ENCODE data around the gene ADAP1. TPM values are rescaled to one million over a fixed set of nuclear protein-coding genes. Genes with fewer than 3 reads are reported as not detected.
"Not testable (repeated sequence)": the region's sequence is repeated elsewhere in the genome, so short reads cannot be mapped to it uniquely, and the experiment has no call there.

ADAP1 gene
- 8.3 TPM in 1 of 2 replicates, not detected in the other for total RNA-seq (2014; rRNA removed; shearing (Covaris generic); ENCODE audit: low replicate concordance)

DNA sequence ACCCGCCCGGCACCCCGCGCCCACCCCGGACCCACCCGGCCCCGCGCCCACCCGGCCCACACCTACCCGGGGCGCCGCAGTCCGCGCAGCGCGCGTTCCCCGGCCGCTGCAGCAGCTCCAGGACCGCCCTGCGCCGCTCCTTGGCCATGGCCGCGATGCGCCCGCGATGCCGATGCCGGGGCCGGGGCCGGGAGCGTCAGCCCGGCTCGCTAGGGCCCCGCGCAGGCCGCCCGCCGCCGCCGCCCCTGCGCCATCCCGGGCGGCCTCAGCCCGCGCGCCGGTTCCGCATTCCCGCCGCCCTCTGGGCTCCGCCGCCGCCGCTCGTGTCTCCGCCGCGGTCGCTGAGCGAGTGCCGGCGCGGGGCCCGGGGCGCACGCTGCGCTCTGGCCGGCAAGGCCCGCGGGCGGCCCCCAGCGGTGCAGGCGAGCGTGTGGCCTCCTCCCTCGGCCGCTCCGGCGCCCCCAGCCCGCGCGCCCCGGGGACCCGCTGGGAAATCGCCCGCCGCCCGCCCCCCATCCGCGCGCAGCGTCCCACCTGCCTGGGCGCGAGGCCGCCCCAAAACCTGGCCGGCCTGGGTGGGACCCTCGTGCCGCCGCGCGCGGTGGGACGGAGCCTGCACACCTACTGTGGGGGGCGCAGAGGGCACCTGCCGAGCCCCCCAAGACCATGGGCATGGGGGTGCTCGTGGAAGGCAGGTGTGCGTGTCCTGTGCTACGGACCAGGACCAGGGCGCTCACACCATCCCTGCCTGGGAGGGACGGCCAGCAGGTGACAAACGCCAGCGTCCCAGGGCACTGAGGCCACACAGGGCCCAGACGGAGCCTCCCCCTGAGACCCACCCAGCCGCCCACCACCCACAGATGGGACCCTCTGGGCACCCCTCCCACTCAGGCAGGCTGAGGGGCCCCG lies at the start of gene ADAP1:
Gene ADAP1, minus strand, starts transcription at position 351 of the 909 bp plus-strand sequence. Its CDS starts 203 bp downstream, at position 148.
- in situ Hi-C loops (cut with HindIII; ENCODE audit: low pct_unique_long_range_greater_than_20kb, low sequenced_read_pairs): no loop called here
- no peak for DNase-seq (ENCODE audit: low read depth)

DNA sequence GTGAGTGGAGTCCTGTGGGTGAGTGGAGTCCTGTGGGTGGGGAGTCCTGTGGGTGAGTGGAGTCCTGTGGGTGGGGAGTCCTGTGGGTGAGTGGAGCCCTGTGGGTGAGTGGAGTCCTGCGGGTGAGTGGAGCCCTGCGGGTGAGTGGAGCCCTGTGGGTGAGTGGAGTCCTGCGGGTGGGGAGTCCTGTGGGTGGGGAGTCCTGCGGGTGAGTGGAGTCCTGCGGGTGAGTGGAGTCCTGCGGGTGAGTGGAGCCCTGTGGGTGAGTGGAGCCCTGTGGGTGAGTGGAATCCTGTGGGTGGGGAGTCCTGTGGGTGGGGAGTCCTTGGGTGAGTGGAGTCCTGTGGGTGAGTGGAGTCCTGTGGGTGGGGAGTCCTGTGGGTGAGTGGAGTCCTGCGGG lies 48.0 kb upstream of the ADAP1 start:
- in situ Hi-C loops (cut with HindIII; ENCODE audit: low pct_unique_long_range_greater_than_20kb, low sequenced_read_pairs); DNase-seq (ENCODE audit: low read depth): not testable (repeated sequence)

DNA sequence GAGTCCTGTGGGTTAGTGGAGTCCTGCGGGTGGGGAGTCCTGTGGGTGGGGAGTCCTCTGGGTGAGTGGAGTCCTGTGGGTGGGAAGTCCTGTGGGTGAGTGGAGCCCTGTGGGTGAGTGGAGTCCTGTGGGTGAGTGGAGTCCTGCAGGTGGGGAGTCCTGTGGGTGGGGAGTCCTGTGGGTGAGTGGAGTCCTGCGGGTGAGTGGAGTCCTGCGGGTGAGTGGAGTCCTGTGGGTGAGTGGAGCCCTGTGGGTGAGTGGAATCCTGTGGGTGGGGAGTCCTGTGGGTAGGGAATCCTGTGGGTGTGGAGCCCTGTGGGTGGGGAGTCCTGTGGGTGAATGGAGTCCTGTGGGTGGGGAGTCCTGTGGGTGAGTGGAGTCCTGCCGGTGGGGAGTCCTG lies 47.5 kb upstream of the ADAP1 start:
- in situ Hi-C loops (cut with HindIII; ENCODE audit: low pct_unique_long_range_greater_than_20kb, low sequenced_read_pairs); DNase-seq (ENCODE audit: low read depth): not testable (repeated sequence)

DNA sequence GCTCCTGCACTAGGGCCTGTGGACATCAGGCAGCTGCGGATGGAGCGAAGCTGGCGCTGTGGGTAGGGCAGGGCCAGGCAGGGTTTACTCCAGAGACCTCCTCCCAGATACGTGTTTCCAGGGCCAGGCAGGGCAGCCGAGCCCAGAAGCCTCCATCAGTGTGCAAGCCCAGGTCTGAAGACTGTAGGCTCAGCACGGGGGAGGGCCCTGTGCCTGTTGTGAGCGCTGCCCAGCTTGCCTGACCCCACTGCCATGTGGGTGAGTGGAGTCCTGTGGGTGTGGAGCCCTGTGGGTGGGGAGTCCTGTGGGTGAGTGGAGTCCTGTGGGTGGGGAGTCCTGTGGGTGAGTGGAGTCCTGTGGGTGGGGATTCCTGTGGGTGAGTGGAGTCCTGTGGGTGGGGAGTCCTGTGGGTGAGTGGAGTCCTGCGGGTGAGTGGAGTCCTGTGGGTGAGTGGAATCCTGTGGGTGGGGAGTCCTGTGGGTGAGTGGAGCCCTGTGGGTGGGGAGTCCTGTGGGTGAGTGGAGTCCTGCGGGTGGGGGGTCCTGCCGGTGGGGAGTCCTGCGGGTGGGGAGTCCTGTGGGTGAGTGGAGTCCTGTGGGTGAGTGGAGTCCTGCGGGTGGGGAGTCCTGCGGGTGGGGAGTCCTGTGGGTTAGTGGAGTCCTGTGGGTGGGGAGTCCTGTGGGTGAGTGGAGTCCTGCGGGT lies 46.7 kb upstream of the ADAP1 start:
- DNase-seq (ENCODE audit: low read depth); in situ Hi-C loops (cut with HindIII; ENCODE audit: low pct_unique_long_range_greater_than_20kb, low sequenced_read_pairs): not testable (repeated sequence)

DNA sequence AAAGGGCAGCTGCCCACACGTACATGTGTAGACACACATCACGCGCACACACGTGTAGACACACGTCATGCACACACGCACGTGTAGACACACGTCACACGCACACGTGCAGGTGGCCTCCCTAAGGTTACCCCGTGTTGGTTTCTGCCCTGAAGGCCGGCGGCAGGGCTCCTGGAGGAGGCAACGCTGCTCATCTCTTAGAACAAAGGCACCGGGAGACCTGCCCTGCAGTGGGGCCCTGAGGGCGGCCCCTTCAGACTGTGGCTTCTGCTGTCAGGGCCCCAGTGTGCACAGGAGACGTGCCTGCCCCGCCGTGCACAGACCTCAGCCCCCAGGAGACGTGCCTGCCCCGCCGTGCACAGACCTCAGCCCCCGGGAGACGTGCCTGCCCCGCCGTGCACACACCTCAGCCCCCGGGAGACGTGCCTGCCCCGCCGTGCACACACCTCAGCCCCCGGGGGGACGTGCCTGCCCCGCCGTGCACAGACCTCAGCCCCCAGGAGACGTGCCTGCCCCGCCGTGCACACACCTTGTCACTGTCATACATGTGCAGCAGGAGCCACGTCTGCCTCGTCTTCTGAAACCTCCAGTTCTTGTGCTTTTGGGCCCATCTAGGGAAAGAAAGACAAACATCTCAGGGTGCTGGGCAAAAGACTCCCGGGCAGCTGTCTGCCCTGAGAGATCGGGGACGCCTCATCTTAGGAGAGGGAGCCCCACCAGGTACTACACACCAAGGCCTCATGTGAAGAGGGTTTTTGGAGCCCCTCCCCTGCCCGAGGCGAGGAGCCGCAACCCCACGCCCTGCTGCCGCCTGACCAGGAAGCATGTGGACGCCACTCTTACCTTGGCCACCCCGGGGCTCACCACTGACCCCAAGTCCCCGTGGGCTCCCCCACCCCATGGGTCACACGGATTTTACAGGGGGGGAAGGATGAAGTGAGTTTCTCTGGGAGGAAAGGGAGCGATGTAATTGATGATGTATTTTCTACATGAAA lies 45.8 kb upstream of the ADAP1 start:
- in situ Hi-C loops (cut with HindIII; ENCODE audit: low pct_unique_long_range_greater_than_20kb, low sequenced_read_pairs): no loop called here
- no peak for DNase-seq (ENCODE audit: low read depth)

DNA sequence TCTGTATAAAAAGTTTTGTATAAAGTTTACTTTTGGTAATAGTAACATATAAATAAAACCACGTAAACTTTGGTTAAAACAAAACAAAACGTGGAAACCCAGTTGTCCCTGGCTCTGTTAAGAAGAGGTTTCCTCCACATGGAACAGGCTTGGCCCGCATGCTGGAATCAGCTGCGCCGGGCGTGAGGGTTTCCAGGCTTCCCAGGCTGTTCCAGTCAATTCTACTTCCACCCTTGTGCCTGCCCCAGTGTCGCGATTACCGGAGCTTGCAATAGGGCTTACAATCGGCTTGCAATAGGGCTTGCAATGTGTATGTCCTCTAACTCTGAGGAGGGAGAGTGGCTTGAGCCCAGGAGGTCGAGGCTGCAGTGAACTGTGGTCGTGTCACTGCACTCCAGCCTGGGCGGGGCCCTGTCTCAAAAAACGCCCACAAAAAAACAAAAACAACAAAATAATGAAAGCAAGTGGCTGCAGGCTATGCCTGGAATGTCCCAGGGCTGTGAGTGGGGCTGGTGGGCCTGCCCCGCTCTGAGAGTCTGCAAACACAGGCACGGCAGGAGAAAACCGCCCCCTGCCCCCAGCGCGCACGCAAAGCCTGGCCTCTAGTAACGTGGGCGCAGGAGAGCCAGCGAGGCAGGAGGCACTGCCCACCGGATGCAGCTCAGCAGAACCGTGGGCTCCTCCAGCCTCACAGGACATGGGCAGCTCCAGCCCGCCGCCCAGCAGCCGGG lies 44.8 kb upstream of the ADAP1 start:
- no peak for DNase-seq (ENCODE audit: low read depth)
- in situ Hi-C loops (cut with HindIII; ENCODE audit: low pct_unique_long_range_greater_than_20kb, low sequenced_read_pairs): no loop called here

- no peak for DNase-seq (ENCODE audit: low read depth)
- in situ Hi-C loops (cut with HindIII; ENCODE audit: low pct_unique_long_range_greater_than_20kb, low sequenced_read_pairs): no loop called here
Observed at GRCh38 chr7:997404-998395, 43.2 kb upstream of the ADAP1 start.

- in situ Hi-C loops (cut with HindIII; ENCODE audit: low pct_unique_long_range_greater_than_20kb, low sequenced_read_pairs): no loop called here
Observed at GRCh38 chr7:996079-996872, 41.8 kb upstream of the ADAP1 start.

DNA sequence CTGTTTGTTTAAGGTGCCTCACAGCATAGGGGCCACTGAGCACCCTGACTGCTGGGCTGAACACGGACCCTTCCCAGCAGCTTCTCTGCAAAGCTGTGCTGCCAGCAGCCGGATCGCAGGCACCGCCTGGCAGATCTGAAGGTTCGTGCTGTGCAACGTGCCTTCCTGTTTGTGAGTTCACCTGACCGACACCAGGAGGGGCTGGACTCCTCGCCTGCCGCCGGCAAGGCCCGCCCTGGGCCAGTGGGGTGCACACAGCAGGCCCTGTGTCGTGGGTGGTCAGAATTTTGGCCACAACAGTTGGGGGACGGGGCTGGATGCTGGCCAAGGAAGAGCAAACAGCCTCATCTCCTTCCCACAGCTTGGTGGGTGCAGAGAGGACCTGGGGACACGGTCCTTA lies 41.1 kb upstream of the ADAP1 start:
- no peak for DNase-seq (ENCODE audit: low read depth)
- in situ Hi-C loops (cut with HindIII; ENCODE audit: low pct_unique_long_range_greater_than_20kb, low sequenced_read_pairs): no loop called here

More at GRCh38 chr7:996079-996872, 41.8 kb upstream of the ADAP1 start:
- DNase-seq (ENCODE audit: low read depth): no peak

GRCh38 chr7:994592-995308 lies 40.3 kb upstream of the ADAP1 start:
- DNase-seq (ENCODE audit: low read depth): no peak
- in situ Hi-C loops (cut with HindIII; ENCODE audit: low pct_unique_long_range_greater_than_20kb, low sequenced_read_pairs): no loop called here

GRCh38 chr7:992709-993607 lies 38.5 kb upstream of the ADAP1 start:
- in situ Hi-C loops (cut with HindIII; ENCODE audit: low pct_unique_long_range_greater_than_20kb, low sequenced_read_pairs): no loop called here
- DNase-seq (ENCODE audit: low read depth): peak; percentile 88

- in situ Hi-C loops (cut with HindIII; ENCODE audit: low pct_unique_long_range_greater_than_20kb, low sequenced_read_pairs): no loop called here
- no peak for DNase-seq (ENCODE audit: low read depth)
Observed at GRCh38 chr7:991729-992656, 37.5 kb upstream of the ADAP1 start.

All from Caki2 (cell line).